CD14-positive monocyte (primary cell): Measurements from ENCODE around the gene TIPARP. TPM values are rescaled to one million over a fixed set of nuclear protein-coding genes. Genes with fewer than 3 reads are reported as not detected.

Experiments
- DNase-seq, 3 donors: peaks; one replicate each; pipeline ENCODE4 v3.0.0-alpha.2; 2011 to 2022
- H2AFZ ChIP-seq: 2 replicates; pipeline ENCODE4 v1.6.0; 2012; ENCODE audit warnings: mild to moderate bottlenecking, low read depth, low read length, inconsistent platforms; ENCODE audit not compliant: insufficient read depth, poor library complexity, severe bottlenecking
- H3K27ac ChIP-seq, 2 donors: 1 replicate in 1 of 2; 2 replicates in 1 of 2; pipeline ENCODE4 v1.5.1; 2012 to 2013; ENCODE audit warnings: low read length in 2 of 2, control low read depth in 1 of 2, inconsistent platforms in 1 of 2, low read depth in 1 of 2, mild to moderate bottlenecking in 1 of 2
- H3K27me3 ChIP-seq, 2 donors: one replicate each; pipeline versions ENCODE4 v1.6.0 to v1.6.1; 2011 to 2013; ENCODE audit warnings: low read length in 2 of 2; ENCODE audit not compliant: control insufficient read depth in 2 of 2, insufficient read depth in 2 of 2
- H3K36me3 ChIP-seq, 2 donors: replicated peaks in 1 of 2; 1 replicate in 1 of 2; 2 replicates in 1 of 2; pipeline versions ENCODE4 v1.5.1 to v1.6.1; 2012 to 2013; ENCODE audit warnings: low read length in 2 of 2, control low read depth in 1 of 2, inconsistent platforms in 1 of 2, mild to moderate bottlenecking in 1 of 2; ENCODE audit not compliant: insufficient read depth in 2 of 2, control insufficient read depth in 1 of 2
- H3K4me1 ChIP-seq, 2 donors: 1 replicate in 1 of 2; 2 replicates in 1 of 2; pipeline versions ENCODE4 v1.5.1 to v1.6.1; 2012 to 2013; ENCODE audit warnings: low read length in 2 of 2, control low read depth in 1 of 2, inconsistent platforms in 1 of 2, mild to moderate bottlenecking in 1 of 2, moderate library complexity in 1 of 2; ENCODE audit not compliant: insufficient read depth in 2 of 2, control insufficient read depth in 1 of 2
- H3K4me2 ChIP-seq: replicated peaks from 2 replicates; pipeline ENCODE3; 2012; ENCODE audit warnings: low read length, moderate library complexity, mild to moderate bottlenecking; ENCODE audit not compliant: poor library complexity, severe bottlenecking; ENCODE audit errors: extremely low read depth
- H3K4me3 ChIP-seq, 3 experiments: fragments of 200-600 bp in 1 of 3; sonication (generic) in 1 of 3; replicated peaks in 1 of 3; 1 replicate in 2 of 3; 2 replicates in 1 of 3; pipeline ENCODE4 v1.5.1; 2011 to 2013; ENCODE audit warnings: low read length in 3 of 3, mild to moderate bottlenecking in 3 of 3, control low read depth in 2 of 3, low read depth in 2 of 3, inconsistent platforms in 1 of 3, moderate library complexity in 1 of 3
- H3K79me2 ChIP-seq: 2 replicates; pipeline ENCODE4 v1.6.0; 2012; ENCODE audit warnings: mild to moderate bottlenecking, control low read depth, inconsistent platforms, low read length, moderate library complexity; ENCODE audit not compliant: insufficient read depth
- H3K9ac ChIP-seq: 2 replicates; pipeline ENCODE4 v1.6.0; 2017; ENCODE audit warnings: low read length, mild to moderate bottlenecking; ENCODE audit not compliant: insufficient read depth, poor library complexity, severe bottlenecking
- H3K9me3 ChIP-seq, 2 donors: replicated peaks in 1 of 2; 1 replicate in 1 of 2; 2 replicates in 1 of 2; pipeline versions ENCODE4 v1.5.1 to v1.6.1; 2012 to 2013; ENCODE audit warnings: low read length in 2 of 2, control low read depth in 1 of 2; ENCODE audit not compliant: control insufficient read depth in 1 of 2, insufficient read depth in 1 of 2
- H4K20me1 ChIP-seq: 2 replicates; pipeline ENCODE4 v1.6.0; 2012; ENCODE audit warnings: mild to moderate bottlenecking, low read length, control low read depth, moderate library complexity; ENCODE audit not compliant: insufficient read depth
- H3K27ac Mint-ChIP-seq, 7 donors: one replicate each; pipeline ENCODE4 v1.8.0; 2020; ENCODE audit warnings: mild to moderate bottlenecking in 7 of 7, mixed read lengths in 7 of 7, moderate library complexity in 6 of 7, inconsistent platforms in 2 of 7
- H3K27me3 Mint-ChIP-seq, 3 donors: one replicate each; pipeline ENCODE4 v1.8.0; 2021 to 2022; ENCODE audit warnings: low read depth in 3 of 3, mild to moderate bottlenecking in 3 of 3, mixed read lengths in 3 of 3, moderate library complexity in 3 of 3, inconsistent platforms in 1 of 3
- H3K36me3 Mint-ChIP-seq, 2 donors: one replicate each; pipeline ENCODE4 v1.8.0; 2020; ENCODE audit warnings: mixed read lengths in 2 of 2, inconsistent platforms in 1 of 2, mild to moderate bottlenecking in 1 of 2
- H3K4me1 Mint-ChIP-seq: one replicate; pipeline ENCODE4 v1.8.0; 2020; ENCODE audit warnings: mild to moderate bottlenecking, mixed read lengths
- H3K4me3 Mint-ChIP-seq, 2 donors: one replicate each; pipeline ENCODE4 v1.8.0; 2020; ENCODE audit warnings: mild to moderate bottlenecking in 2 of 2, mixed read lengths in 2 of 2, moderate library complexity in 1 of 2
- H3K9me3 Mint-ChIP-seq, 7 donors: one replicate each; pipeline ENCODE4 v1.8.0; 2020 to 2022; ENCODE audit warnings: mixed read lengths in 7 of 7, mild to moderate bottlenecking in 6 of 7, moderate library complexity in 6 of 7, inconsistent platforms in 2 of 7
- CTCF ChIP-seq: fragments of 200-600 bp; IDR thresholded peaks from one replicate; pipeline ENCODE4 v1.8.0; 2022; ENCODE audit warnings: antibody characterized with exemption, mild to moderate bottlenecking
- whole genome bisulfite sequencing: methylation state at CpG from one replicate; pipeline ENCODE4 v1.1.5; 2013; ENCODE audit warnings: missing lambda C conversion rate; ENCODE audit not compliant: insufficient coverage; 5-methylcytosine and 5-hydroxymethylcytosine counted together
- intact Hi-C, 2 donors: fragments of 100-400 bp; cut with micrococcal nuclease; formaldehyde crosslinking; loops; one replicate each; pipeline versions ENCODE4 v1.15.0 to v1.15.1; 2023
- polyA plus RNA-seq, 3 donors: library from polyadenylated mRNA; depleted of rRNA in 1 of 3; unstranded in 2 of 3; stranded (reverse) in 1 of 3; fragments of 300-500 nt in 2 of 3; fragments of >200 nt in 1 of 3; fragmentation: Illumina TruSeq in 2 of 3; gene quantifications; 1 replicate in 2 of 3; 2 replicates in 1 of 3; pipeline ENCODE4 v1.2.3, GENCODE V29; 2012 to 2021

TIPARP gene
- polyA plus RNA-seq, 3 donors: 12.7 to 42.5 (median 16.7) TPM

- no peak overlapping the region for H3K27ac Mint-ChIP-seq
- Histone ChIP-seq H3K4me2 (no peak overlapping the region), H4K20me1 (no peaks in the 10 kb centered on the region), H3K27ac (no peak overlapping the region), H3K4me3 (no peak overlapping the region), H3K27me3 (no peaks in the 10 kb centered on the region), H3K4me1 (peaks cover 7 to 8% of the 10 kb centered on the region in 2 donors), H3K9me3 (no peaks in the 10 kb centered on the region), H3K79me2 (no peaks in the 10 kb centered on the region), H3K9ac (no peak overlapping the region), H3K36me3 (no peaks in the 10 kb centered on the region), H2AFZ (no peak overlapping the region)
- H3K4me3 Mint-ChIP-seq: no peak overlapping the region
- H3K27me3 Mint-ChIP-seq: peaks cover 0 to 1% (median 0%) of the 10 kb centered on the region in 3 donors
- intact Hi-C loops: no loop called here
- DNase-seq: no peak
- 100% methylated on average over 1 of the region's 3 CpGs for WGBS
- no peaks in the 10 kb centered on the region for H3K36me3 Mint-ChIP-seq
- no peak for TF ChIP-seq CTCF
- no peaks in the 10 kb centered on the region for H3K4me1 Mint-ChIP-seq
- no peaks in the 10 kb centered on the region for H3K9me3 Mint-ChIP-seq
Measured at GRCh38 chr3:156635034-156635433, 39.4 kb upstream of the TIPARP start.

- peak in 2 of 3 donors; percentile 23 to 27 for DNase-seq
- Histone ChIP-seq H4K20me1 (no peaks in the 10 kb centered on the region), H3K4me1 (peaks cover 7 to 8% of the 10 kb centered on the region in 2 donors), H2AFZ (no peak overlapping the region), H3K27me3 (no peaks in the 10 kb centered on the region), H3K9ac (no peak overlapping the region), H3K4me2 (no peak overlapping the region), H3K4me3 (no peak overlapping the region), H3K9me3 (no peaks in the 10 kb centered on the region), H3K27ac (no peak overlapping the region), H3K79me2 (no peaks in the 10 kb centered on the region), H3K36me3 (no peaks in the 10 kb centered on the region)
- Mint-ChIP-seq H3K27me3 (peaks cover 0 to 1% (median 0%) of the 10 kb centered on the region in 3 donors), H3K4me3 (no peak overlapping the region), H3K27ac (no peak overlapping the region), H3K9me3 (no peaks in the 10 kb centered on the region), H3K4me1 (no peaks in the 10 kb centered on the region), H3K36me3 (no peaks in the 10 kb centered on the region)
- intact Hi-C loops: no loop called here
- TF ChIP-seq CTCF: no peak
- WGBS: 0% methylated on average over 2 of the region's 3 CpGs
Measured at GRCh38 chr3:156635973-156636372, 38.4 kb upstream of the TIPARP start.
